ENCODE measurements around the gene ZMYND8. TPM values are rescaled to one million over a fixed set of nuclear protein-coding genes. Genes with fewer than 3 reads are reported as not detected.

ZMYND8 gene
- total and polyA plus RNA-seq, 2 experiments from 2014 or later, result 10.2 to 12.4 TPM

GRCh38 chr20:47354714-47355488 lies 1.6 kb downstream of the ZMYND8 start:
- Histone ChIP-seq H2AFZ (peak overlapping the region; percentile 64), H3K9ac (peak overlapping the region; percentile 54), H4K20me1 (ENCODE audit: insufficient read depth) (no peaks in the 10 kb centered on the region), H3K9me3 (ENCODE audit: low read depth) (no peaks in the 10 kb centered on the region), H3F3A (ENCODE audit: insufficient read depth) (peaks cover 59% of the 10 kb centered on the region), H3K27me3 (replicated peaks; ENCODE audit: insufficient read depth) (no peaks in the 10 kb centered on the region), H3K4me2 (ENCODE audit: unreplicated experiment) (peak overlapping the region; percentile 51), H3K27ac (peak overlapping the region; percentile 94), H3K36me3 (ENCODE audit: low read depth) (no peaks in the 10 kb centered on the region), H3K4me1 (ENCODE audit: insufficient read depth) (peaks cover 87% of the 10 kb centered on the region), H3K4me3 (peak overlapping the region; percentile 57), H3K79me2 (ENCODE audit: insufficient read depth) (peaks cover 65% of the 10 kb centered on the region), H3K9me2 (ENCODE audit: insufficient read depth) (no peaks in the 10 kb centered on the region)
- in situ Hi-C loops (cut with MboI), result no loop called here
- TF ChIP-seq EZH2 (IDR thresholded peaks at IDR 0.05; ENCODE audit: insufficient read depth, poor library complexity, severe bottlenecking) (no peak), EZH2phosphoT487 (IDR thresholded peaks at IDR 0.05; ENCODE audit: insufficient read depth, low read depth) (no peak)
- 59 to 66% methylated on average over 4 of the region's 4 CpGs for WGBS, 2 experiments (ENCODE audit: low coverage in 1 of 2, low lambda C conversion rate in 2 of 2, missing lambda C conversion rate in 2 of 2)
- peak; percentile 44 for DNase-seq

- Histone ChIP-seq H3K9me3 (ENCODE audit: low read depth) (no peaks in the 10 kb centered on the region), H2AFZ (peak overlapping the region; percentile 64), H3K27ac (peak overlapping the region; percentile 94), H3K36me3 (ENCODE audit: low read depth) (no peaks in the 10 kb centered on the region), H3K4me3 (peak overlapping the region; percentile 57), H3K9me2 (ENCODE audit: insufficient read depth) (no peaks in the 10 kb centered on the region), H3K79me2 (ENCODE audit: insufficient read depth) (peaks cover 67% of the 10 kb centered on the region), H3K9ac (peak overlapping the region; percentile 54), H3F3A (ENCODE audit: insufficient read depth) (peaks cover 59% of the 10 kb centered on the region), H3K27me3 (replicated peaks; ENCODE audit: insufficient read depth) (no peaks in the 10 kb centered on the region), H3K4me1 (ENCODE audit: insufficient read depth) (peaks cover 87% of the 10 kb centered on the region), H3K4me2 (ENCODE audit: unreplicated experiment) (peak overlapping the region; percentile 51), H4K20me1 (ENCODE audit: insufficient read depth) (no peaks in the 10 kb centered on the region)
- WGBS, 2 experiments (ENCODE audit: low coverage in 1 of 2, low lambda C conversion rate in 2 of 2, missing lambda C conversion rate in 2 of 2), result 4 to 6% methylated on average over 2 of the region's 2 CpGs
- in situ Hi-C loops (cut with MboI), result no loop called here
- no peak for DNase-seq
- TF ChIP-seq EZH2 (IDR thresholded peaks at IDR 0.05; ENCODE audit: insufficient read depth, poor library complexity, severe bottlenecking) (no peak), EZH2phosphoT487 (IDR thresholded peaks at IDR 0.05; ENCODE audit: insufficient read depth, low read depth) (no peak)
Observed at GRCh38 chr20:47354464-47354713, 2.1 kb downstream of the ZMYND8 start.

DNA sequence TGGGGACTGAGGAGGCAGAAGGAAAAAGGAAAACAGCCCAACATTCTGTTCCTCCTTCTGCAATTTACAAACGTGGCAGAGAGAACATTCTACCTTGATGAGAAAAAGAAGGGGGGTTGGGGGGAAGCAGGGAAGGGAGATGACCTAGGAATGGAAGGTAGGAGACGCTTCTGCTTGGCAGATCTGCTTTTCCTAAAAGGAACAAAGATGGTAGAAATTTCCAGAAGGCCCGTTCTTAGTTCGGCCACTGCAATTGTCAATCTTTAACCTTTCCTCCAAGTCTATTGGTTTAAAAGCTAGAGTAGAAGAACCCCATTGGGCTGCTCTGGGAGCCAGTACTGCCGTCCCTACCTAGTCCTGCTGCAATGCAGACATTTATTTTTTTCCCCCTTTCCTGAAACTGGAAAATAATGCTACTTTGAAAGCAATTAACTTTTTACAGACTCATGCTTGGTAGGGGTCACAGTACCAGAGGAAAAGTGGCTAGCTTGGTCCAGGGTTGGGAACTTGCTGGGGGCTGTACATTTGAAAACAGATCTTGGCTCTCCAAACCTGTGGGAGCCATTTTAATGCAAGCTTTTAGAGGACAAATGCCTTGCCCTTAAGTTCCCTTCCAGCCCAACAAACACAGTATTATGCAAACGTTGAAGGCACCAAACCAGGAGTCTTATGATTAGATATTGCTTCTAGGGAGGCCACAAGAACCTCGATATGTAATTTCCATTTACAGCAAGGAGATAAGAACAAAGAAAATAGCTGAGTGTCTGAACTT lies 2.6 kb downstream of the ZMYND8 start:
- DNase-seq, result peak; percentile 27
- Histone ChIP-seq H3K27ac (peak overlapping the region; percentile 94), H3K4me3 (peak overlapping the region; percentile 57; the same call in 1 of the 2 replicates), H3K9ac (peak overlapping the region; percentile 54), H3K79me2 (ENCODE audit: insufficient read depth) (peaks cover 72% of the 10 kb centered on the region), H2AFZ (peak overlapping the region; percentile 64), H3K9me3 (ENCODE audit: low read depth) (no peaks in the 10 kb centered on the region), H3K36me3 (ENCODE audit: low read depth) (no peaks in the 10 kb centered on the region), H3K4me1 (ENCODE audit: insufficient read depth) (peaks cover 87% of the 10 kb centered on the region), H3K4me2 (ENCODE audit: unreplicated experiment) (peak overlapping the region; percentile 51), H3F3A (ENCODE audit: insufficient read depth) (peaks cover 59% of the 10 kb centered on the region), H4K20me1 (ENCODE audit: insufficient read depth) (no peaks in the 10 kb centered on the region), H3K27me3 (replicated peaks; ENCODE audit: insufficient read depth) (no peaks in the 10 kb centered on the region), H3K9me2 (ENCODE audit: insufficient read depth) (no peaks in the 10 kb centered on the region)
- in situ Hi-C loops (cut with MboI), result no loop called here
- no peak for TF ChIP-seq EZH2 (IDR thresholded peaks at IDR 0.05; ENCODE audit: insufficient read depth, poor library complexity, severe bottlenecking)
- no peak for TF ChIP-seq EZH2phosphoT487 (IDR thresholded peaks at IDR 0.05; ENCODE audit: insufficient read depth, low read depth)
- 63 to 66% methylated on average over 7 of the region's 7 CpGs for WGBS, 2 experiments (ENCODE audit: low coverage in 1 of 2, low lambda C conversion rate in 2 of 2, missing lambda C conversion rate in 2 of 2)

GRCh38 chr20:47353239-47353691 lies 3.2 kb downstream of the ZMYND8 start:
- H3K4me2 ChIP-seq (ENCODE audit: unreplicated experiment), result no peak overlapping the region
- H3K9me3 ChIP-seq (ENCODE audit: low read depth), result no peaks in the 10 kb centered on the region
- in situ Hi-C loops (cut with MboI), result no loop called here
- peaks cover 82% of the 10 kb centered on the region for H3K4me1 ChIP-seq (ENCODE audit: insufficient read depth)
- no peak overlapping the region for H3K4me3 ChIP-seq
- no peaks in the 10 kb centered on the region for H4K20me1 ChIP-seq (ENCODE audit: insufficient read depth)
- H3K27me3 ChIP-seq (replicated peaks; ENCODE audit: insufficient read depth), result no peaks in the 10 kb centered on the region
- no peak overlapping the region for H3K9ac ChIP-seq
- no peak for TF ChIP-seq EZH2 (IDR thresholded peaks at IDR 0.05; ENCODE audit: insufficient read depth, poor library complexity, severe bottlenecking)
- no peak for TF ChIP-seq EZH2phosphoT487 (IDR thresholded peaks at IDR 0.05; ENCODE audit: insufficient read depth, low read depth)
- 72 to 79% methylated on average over 3 of the region's 3 CpGs for WGBS, 2 experiments (ENCODE audit: low coverage in 1 of 2, low lambda C conversion rate in 2 of 2, missing lambda C conversion rate in 2 of 2)
- H3F3A ChIP-seq (ENCODE audit: insufficient read depth), result peaks cover 58% of the 10 kb centered on the region
- H3K36me3 ChIP-seq (ENCODE audit: low read depth), result no peaks in the 10 kb centered on the region
- H3K9me2 ChIP-seq (ENCODE audit: insufficient read depth), result no peaks in the 10 kb centered on the region
- peaks cover 78% of the 10 kb centered on the region for H3K79me2 ChIP-seq (ENCODE audit: insufficient read depth)
- H2AFZ ChIP-seq, result no peak overlapping the region; the same call in 1 of the 2 replicates
- no peak overlapping the region for H3K27ac ChIP-seq
- no peak for DNase-seq

Data from GM23248 (cell line).